Measurements from ENCODE around the gene PLEKHO2. TPM values are rescaled to one million over a fixed set of nuclear protein-coding genes. Genes with fewer than 3 reads are reported as not detected.

The PLEKHO2 gene
- total and polyA plus RNA-seq, 10 of the 15 experiments (the other 5 are each of a cell fraction or from before 2014, with no cell fraction given) = 1.4 to 25.6 (median 20.5) TPM

- H3K36me3 ChIP-seq (ENCODE audit: control insufficient read depth in 2 of 2, insufficient read depth in 2 of 2, low read length in 1 of 2) = no peaks in the 10 kb centered on the region
- ChIA-PET SMC1A (ENCODE audit: uncharacterized antibody, unreplicated experiment) (interaction anchor here (0.6 to 8.1 kb wide), 12 partner anchors 10 to 469 kb away, joined by 3 to 42 read pairs (median 4); partner anchors contain the start of gene SPG21), CTCF (interaction anchor here (0.9 to 8.0 kb wide), 10 partner anchors 10 to 176 kb away, joined by 3 to 91 read pairs (median 10); partner anchors contain the start of gene PIF1), POLR2A (interaction anchor here (0.6 to 1.5 kb wide), 7 partner anchors 10 to 353 kb away, joined by 3 to 8 read pairs (median 3); no protein-coding TSS in a partner anchor), RAD21 (ENCODE audit: unreplicated experiment) (interaction anchor here (0.8 to 5.4 kb wide), 8 partner anchors 10 to 164 kb away, joined by 3 to 53 read pairs (median 4); no protein-coding TSS in a partner anchor)
- ATAC-seq = peak; percentile 29; the same call in 2 of the 3 replicates
- no TSS peak for BruUV-seq (replicated peaks)
- H3K4me2 ChIP-seq (ENCODE audit: control insufficient read depth, insufficient read depth) = no peak overlapping the region; the same call in 1 of the 2 replicates
- H3K9ac ChIP-seq (ENCODE audit: control insufficient read depth, insufficient read depth, low read length) = no peak overlapping the region
- peaks cover 7% of the 10 kb centered on the region; the same call in 2 of the 3 replicates for H3K9me3 ChIP-seq (replicated peaks; ENCODE audit: control insufficient read depth, insufficient read depth, low read length)
- peaks cover 13% of the 10 kb centered on the region for H3K4me1 ChIP-seq (ENCODE audit: control insufficient read depth, insufficient read depth, low read length)
- no peaks in the 10 kb centered on the region for H3K79me2 ChIP-seq (ENCODE audit: control insufficient read depth, insufficient read depth, low read length)
- DNase-seq (ENCODE audit: low read depth, low spot score) = no peak
- WGBS (ENCODE audit: insufficient coverage, insufficient replicate concordance, low lambda C conversion rate, missing lambda C conversion rate) = 64% methylated on average over 4 of the region's 4 CpGs
- no peak overlapping the region for H3K4me3 ChIP-seq
- intact Hi-C loops (cut with micrococcal nuclease; ENCODE audit: unreplicated experiment) = no loop called here
- in situ Hi-C loops (cut with MboI) = no loop called here
- H2AFZ ChIP-seq (ENCODE audit: control insufficient read depth, low read depth, low read length) = no peak overlapping the region
- no peak overlapping the region for H3K27ac ChIP-seq (ENCODE audit: control insufficient read depth, insufficient read depth)
- no peaks in the 10 kb centered on the region for H3K27me3 ChIP-seq (replicated peaks in 1 of 2; ENCODE audit: control insufficient read depth in 2 of 2, insufficient read depth in 2 of 2, low read length in 1 of 2)
- TF ChIP-seq YY1 (IDR thresholded peaks at IDR 0.05; ENCODE audit: low read depth, low read length) = no peak
- TF ChIP-seq ZBTB33 (IDR thresholded peaks at IDR 0.05) = no peak
- no peak for TF ChIP-seq EGR1 (IDR thresholded peaks at IDR 0.05; ENCODE audit: borderline replicate concordance in 1 of 2, low read depth in 2 of 2, low read length in 2 of 2)
- no peak for TF ChIP-seq FOS (IDR thresholded peaks at IDR 0.05; ENCODE audit: borderline replicate concordance, extremely low read depth, insufficient read length)
- TF ChIP-seq IKZF2 (IDR thresholded peaks at IDR 0.05) = no peak
- no peak for TF ChIP-seq USF2 (IDR thresholded peaks at IDR 0.05; ENCODE audit: borderline replicate concordance, low read depth, low read length)
- no peak for TF ChIP-seq RCOR1 (conservative IDR thresholded peaks at IDR 0.05; ENCODE audit: low read depth, low read length)
- TF ChIP-seq SIX5 (IDR thresholded peaks at IDR 0.05; ENCODE audit: low read depth, low read length, severe bottlenecking) = no peak
- TF ChIP-seq RUNX3 (IDR thresholded peaks at IDR 0.05; ENCODE audit: low read length) = no peak
- no peak for TF ChIP-seq NKRF (conservative IDR thresholded peaks at IDR 0.05)
- no peak for TF ChIP-seq SIN3A (IDR thresholded peaks at IDR 0.05; ENCODE audit: low read depth, low read length)
- TF ChIP-seq RELA (IDR thresholded peaks at IDR 0.05; ENCODE audit: borderline replicate concordance, partially characterized antibody) = no peak
- no peak for TF ChIP-seq IRF3 (IDR thresholded peaks at IDR 0.05)
- TF ChIP-seq IKZF1 (conservative IDR thresholded peaks at IDR 0.05) = no peak
- TF ChIP-seq ZNF24 (IDR thresholded peaks at IDR 0.05) = no peak
- TF ChIP-seq RAD51 (IDR thresholded peaks at IDR 0.05) = no peak
- TF ChIP-seq NR2F1 (conservative IDR thresholded peaks at IDR 0.05) = no peak
- no peak for TF ChIP-seq BRCA1 (IDR thresholded peaks at IDR 0.05; ENCODE audit: low read depth, low read length)
- FAIRE-seq = no peak
- H4K20me1 ChIP-seq (ENCODE audit: control insufficient read depth, insufficient read depth) = no peaks in the 10 kb centered on the region
These were observed 62.5 kb downstream of the PLEKHO2 start for GRCh38 chr15:64904189-64904588.
